Renal cortical epithelial cell (primary cell): Measurements from ENCODE around the gene PSMB9. TPM values are rescaled to one million over a fixed set of nuclear protein-coding genes. Genes with fewer than 3 reads are reported as not detected.
A peak's percentile ranks its signal among the peaks of the same experiment; 100 is the strongest.
"Not testable (repeated sequence)": the region's sequence is repeated elsewhere in the genome, so short reads cannot be mapped to it uniquely, and the experiment has no call there.

Experiments
- DNase-seq: peaks from one replicate; pipeline ENCODE4 v3.0.0-alpha.2; 2011; ENCODE audit warnings: low read depth
- total RNA-seq: library from RNA; depleted of rRNA; stranded (reverse); fragments of >200 nt; gene quantifications from 2 replicates; pipeline ENCODE4 v1.2.3, GENCODE V29; 2014

The PSMB9 gene
- total RNA-seq, 1 donor from 2014 or later = 8.3 TPM

DNA sequence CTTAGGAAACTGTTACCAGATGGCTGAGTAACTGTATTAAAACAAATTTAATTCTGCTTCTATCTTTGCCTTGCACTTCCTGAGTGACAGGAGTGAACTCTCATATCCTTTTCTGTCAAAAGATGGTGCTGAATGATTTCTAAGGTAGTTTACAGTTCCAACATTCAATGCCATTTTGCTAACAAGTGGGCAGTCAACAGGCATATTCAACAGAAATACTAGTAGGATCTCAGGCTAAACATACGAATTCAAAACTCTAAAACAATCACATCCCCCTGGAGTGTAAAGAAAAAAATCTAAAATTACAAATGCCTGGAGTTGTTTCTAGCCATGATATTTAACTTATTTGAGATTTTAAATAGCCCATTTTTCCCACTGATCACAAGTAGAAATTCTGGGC lies 6.7 kb downstream of the PSMB9 start:
- DNase-seq = no peak

DNA sequence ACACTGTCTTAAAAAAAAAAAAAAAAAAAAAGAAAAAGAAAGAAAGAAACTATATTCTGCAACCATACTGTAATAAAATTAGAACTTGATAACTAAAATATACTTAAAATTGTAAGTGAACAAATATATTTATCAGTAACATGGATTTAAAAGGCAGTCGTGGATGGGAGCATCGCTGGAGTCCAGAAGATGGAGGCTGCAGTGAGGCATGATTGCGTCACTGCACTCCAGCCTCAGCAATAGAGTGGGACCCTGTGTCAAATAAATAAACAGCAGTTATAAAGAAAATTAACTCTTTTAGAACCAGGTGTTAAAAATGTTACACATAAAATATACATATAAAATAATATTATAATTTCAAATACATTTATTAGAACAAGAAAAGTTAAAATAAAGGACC lies 8.7 kb downstream of the PSMB9 start:
- DNase-seq = no peak

DNA sequence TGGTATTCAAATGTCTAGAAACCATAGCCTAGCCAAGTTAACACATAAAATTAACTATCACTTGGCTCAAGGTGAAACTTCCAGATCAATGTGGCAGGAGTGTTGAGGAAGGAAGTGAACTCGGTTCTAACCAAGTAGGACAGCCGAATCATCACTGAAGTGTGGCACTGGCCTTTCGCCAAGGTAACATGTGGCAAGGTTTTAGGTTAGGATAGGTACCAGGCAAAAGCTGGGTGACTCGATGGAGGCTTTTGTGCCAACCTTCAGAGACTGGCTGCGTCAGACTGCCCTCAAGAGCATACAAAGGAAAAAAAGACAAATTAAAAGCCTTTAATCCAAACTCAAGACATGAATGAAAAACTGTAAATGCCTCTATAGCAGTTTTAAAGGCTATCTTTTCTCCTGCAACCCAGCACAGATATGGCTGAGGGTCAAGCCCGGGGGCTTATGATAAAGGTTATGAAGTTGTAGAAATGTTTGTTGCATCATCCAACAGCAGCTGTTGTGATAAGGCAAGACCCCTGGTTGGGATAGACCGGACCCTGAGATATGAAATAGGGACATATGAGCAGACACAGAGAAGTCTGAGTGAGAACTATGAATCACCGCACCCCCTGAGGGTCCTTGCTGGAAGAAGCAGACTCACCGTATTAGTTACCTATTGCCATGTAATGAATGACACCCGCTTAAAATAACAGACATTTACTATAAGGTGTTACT lies 11.9 kb downstream of the PSMB9 start:
- DNase-seq = no peak

DNA sequence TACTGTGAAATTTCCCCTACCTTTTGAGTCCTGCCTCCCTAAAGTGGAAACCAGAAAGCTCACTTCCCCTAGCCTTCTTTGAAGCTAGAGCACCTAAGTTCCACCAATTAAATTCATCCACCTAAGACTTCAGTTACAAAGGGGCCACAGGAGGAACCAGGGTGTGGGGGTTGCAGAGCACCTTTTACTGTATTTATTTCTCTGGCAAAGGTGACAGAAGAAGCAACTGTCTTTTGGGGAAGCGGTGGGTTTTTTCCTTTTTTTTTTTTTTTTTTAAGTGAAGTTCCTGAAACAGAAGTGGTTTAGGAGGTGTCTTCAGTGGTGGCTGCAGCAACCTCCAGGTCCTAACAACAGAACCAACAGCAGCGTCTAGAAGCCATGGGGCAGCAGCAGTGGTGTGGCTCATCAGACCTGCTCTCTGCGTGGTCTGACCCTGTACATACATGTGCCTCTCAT lies 13.1 kb downstream of the PSMB9 start:
- no peak for DNase-seq

DNA sequence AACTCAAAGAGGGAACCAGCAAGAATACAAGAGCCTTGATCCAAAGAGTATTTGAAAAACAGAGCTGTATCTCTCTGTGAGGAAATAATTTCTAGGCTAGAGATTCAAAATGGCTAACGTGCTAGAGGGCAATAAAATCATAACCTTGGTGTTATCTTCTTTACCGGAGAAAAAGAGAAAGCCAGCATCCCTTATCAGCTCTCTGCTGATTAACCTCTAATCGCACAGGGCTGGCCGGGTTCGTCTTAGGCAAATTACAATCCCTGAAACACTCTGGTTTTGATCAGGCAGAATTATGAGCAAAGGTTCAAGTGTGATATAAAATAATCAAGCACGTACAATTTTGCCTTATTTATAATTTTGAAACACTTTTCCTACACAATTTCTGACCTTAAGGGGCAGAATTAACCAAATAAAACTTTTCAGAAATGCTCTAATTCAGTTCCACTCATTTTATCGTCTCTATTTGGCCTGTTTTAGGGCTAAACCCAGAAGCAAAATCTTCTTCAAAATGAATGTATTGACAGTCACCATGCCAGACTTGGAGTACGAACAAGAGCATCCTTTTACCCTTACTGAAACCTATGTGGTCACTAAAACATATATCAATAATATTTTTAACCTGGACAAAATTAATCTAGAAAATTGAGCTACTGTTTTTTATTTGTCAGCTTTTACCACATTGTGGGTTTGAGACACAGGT lies 13.7 kb downstream of the PSMB9 start:
- no peak for DNase-seq

DNA sequence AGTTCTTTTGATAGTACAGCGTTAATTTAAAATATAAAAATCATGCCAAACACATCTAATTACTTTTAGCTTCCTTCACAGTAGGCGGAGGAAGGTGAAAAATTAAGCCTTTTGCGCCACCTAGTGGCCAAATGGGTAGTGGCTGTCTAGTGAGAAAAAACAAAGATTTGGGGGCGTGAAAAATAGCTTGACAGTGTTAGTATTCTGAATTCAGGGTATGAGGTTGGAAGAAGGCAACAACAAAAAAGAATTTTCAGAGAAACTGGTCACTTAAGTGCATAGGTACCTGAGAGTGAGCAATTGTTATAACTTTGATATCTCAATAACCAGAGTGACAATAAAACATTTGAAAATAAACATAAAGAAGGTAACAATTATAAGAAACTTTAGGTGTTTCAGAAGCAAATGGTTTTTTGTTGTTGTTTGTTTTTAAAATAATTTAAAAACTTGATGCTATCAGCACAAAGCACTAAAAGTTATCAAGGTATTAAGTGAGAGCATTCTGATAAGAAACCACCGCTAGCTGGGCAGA lies 14.3 kb downstream of the PSMB9 start:
- peak; percentile 60 for DNase-seq

DNA sequence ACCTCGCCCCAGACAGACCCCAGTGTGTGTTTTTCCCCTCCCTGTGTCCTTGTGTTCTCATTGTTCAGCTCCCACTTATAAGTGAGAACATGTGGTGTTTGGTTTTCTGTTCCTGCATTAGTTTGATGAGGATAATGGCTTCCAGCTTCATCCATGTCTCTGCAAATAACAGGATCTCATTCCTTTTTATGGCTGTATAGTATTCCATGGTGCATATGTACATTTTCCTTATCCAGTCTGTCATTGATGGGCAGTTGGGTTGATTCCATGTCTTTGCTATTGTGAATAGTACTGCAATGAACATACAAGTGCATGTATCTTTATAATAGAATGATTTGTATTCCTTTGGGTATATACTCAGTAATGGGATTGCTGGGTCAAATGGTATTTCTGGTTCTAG lies 20.0 kb downstream of the PSMB9 start:
- not testable (repeated sequence) for DNase-seq

DNA sequence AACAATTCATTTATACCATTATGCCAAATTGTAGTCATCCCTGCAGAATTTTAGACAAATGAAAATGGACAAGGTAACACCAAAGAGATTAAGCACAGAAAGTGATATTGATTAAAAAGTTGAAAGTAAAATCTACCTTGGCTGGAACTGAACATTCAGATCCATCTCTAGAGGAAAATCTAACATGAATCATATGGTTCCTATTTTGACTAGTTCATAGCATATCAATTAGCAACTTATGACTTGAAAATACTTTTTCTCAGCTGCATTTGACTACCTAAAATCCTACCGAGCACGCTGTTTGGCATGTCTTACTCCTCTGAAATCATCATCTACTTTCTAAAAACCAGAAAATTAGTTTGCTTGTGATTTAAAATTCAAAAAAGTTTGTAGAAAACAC lies 22.6 kb downstream of the PSMB9 start:
- no peak for DNase-seq

DNA sequence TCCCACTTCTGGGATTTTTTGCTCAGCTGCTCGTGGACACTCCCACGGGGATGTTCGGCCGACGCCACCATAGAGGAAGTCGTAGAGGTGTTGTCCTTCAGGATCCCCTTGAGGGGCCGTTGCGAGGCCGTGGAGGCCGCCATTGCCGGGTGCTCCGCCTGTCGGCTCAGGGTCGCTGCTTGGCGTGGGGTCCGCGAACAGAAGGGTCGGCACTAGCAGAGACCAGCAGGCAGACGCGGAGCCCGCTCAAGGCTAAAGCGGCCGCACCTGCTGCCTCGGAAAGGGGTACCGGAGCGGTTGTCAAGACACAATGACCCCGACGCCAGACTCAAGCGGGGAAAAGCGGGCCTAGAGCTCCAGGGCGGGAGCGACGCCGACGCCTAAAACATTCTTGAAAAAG lies 25.7 kb downstream of the PSMB9 start:
- DNase-seq = no peak

DNA sequence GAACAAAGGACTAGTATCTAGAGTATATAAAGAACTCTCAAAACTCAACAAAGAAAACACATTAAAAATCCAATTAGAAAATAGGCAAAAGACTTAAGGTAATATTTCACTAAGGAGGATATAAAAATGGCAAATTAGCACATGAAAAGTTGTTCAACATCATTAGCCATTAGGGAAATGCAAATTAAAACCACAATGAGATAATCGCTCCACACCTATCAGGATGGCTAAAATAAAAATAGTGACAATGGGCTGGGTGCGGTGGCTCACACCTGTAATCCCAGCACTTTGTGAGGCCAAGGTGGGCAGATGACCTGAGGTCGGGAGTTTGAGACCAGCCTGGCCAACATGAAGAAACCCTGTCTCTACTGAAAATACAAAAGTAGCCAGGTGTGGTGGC lies 27.0 kb downstream of the PSMB9 start:
- not testable (repeated sequence) for DNase-seq

DNA sequence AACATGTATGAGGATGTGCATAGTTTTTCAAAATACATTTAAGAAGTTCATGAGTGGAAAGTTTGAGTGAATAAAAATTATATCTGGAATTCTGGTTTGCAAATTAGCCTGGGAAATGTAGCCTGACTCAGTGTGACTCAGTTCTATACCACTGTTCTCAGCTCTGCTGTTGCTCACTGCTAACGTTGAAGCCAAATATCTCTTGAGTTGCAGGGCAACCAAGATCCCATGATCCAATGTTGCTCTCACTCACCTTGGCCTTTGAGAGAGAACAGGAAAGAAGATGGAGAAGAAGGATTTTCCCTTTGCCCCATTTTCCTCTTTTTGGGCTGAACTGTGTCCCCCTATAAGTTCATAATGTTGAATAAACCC lies 28.9 kb downstream of the PSMB9 start:
- DNase-seq = peak; percentile 67

DNA sequence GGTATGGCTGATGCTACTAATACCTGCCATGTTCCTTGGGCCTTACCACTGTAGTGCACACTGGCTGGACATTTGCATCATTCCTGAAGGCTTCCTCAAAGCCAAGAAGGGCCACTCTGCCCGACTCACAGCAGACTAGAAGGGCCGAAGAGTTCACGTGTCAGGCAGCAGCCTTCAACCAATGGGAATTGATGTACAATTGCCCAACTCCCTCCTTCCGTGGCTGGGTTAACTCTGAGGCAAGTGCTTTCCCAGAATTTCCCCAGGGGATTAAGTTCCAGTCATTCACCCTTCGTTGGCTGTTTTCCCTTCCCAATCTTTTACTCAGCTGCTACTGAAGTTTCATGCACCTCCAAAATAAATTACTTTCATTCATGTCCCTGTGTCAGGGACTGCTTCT lies 29.8 kb downstream of the PSMB9 start:
- DNase-seq = peak; percentile 84

DNA sequence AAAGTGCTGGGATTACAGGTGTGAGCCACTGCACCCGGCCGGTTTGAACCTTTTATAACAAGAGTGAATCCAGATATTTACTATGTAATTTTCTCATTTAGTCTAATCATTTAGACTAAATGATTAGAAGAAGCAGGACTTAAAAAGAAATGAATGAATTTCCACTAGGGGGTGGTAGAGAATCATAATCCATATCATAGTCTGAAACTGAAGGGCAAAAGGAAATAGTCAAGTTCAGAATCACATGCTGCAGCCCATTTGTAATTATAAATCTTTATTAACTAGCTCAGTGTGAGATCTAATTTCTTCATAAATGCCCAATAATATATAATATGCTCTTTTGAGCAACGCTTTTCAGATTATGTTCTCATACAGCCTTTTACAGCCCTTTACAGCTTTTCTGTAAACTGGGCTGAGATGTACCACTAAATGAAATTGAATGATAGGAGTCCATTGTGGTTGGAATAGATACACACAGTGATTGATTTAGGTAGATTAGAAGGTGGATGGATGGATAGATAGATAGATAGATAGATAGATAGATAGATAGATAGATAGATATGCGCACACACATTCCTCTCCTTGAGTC lies 31.8 kb downstream of the PSMB9 start:
- DNase-seq = peak; percentile 87

DNA sequence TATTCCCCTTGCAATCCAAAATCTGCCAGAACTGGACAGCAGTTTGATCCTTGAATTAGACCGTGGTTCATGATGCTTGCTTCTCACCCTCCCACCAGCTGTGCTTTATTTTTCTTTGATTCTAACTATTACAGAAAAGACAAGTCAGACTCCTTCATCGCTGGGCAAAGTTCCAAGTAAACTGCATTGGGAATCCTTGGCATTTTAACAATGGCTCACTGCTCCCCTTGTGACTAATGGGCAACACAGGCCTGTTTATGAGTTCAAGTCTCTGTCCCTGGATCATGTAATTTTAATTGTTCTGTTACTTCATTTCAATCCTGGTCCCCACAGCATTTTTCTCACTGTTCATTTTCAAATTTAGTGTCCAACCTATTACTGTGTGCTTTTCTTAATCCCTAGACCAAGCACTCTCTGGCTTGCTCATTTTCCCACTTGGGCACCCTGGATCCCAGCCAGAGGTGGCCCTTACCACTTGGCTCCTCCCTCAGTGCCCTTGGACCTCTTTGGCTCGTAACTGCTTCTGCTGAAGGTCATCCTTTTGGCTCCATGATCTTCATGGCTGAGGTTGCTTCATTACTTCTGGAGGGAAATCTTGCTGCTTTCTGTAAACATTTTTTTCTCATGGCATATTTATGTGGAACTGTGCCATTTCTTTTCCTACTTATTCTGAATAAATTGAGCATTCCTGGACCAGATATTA lies 32.8 kb downstream of the PSMB9 start:
- peak; percentile 85 for DNase-seq

DNA sequence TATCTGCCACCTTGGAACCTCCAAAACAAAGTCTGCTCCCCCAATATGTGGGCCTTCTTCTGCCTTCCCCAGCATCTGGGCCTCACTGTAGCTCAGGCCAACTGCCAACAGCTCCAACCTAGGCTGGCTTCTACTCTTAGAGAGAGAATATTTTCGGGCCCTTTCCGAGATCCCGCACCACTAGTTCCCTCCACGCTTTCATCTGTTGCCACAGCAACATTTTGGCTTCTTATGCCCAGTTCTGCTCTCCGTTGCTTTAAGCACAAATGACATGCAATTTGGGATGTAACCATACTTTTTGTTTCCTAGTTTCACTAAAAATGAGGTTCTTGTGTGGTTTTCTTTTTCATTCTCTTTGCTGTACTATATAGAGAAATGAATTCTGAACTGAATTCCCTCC lies 33.6 kb downstream of the PSMB9 start:
- DNase-seq = no peak

DNA sequence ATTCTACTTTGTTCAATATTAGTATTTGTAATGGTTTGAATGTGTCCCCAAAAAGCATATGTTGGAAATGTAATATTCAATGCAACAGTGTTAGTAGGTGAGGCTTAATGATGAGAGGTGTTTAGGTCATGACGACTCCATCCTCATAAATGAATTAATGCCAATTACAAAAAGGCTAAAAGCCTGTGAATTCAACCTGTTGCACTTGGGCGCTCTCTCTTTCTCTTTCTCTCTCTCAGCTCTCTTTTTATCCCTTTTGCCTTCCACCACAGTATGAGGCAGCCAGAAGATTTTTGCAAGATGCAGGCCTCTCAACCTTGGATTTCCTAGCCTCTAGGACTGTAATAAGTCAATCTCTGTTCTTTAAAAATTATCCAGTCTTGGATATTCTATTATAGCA lies 34.6 kb downstream of the PSMB9 start:
- DNase-seq = no peak

DNA sequence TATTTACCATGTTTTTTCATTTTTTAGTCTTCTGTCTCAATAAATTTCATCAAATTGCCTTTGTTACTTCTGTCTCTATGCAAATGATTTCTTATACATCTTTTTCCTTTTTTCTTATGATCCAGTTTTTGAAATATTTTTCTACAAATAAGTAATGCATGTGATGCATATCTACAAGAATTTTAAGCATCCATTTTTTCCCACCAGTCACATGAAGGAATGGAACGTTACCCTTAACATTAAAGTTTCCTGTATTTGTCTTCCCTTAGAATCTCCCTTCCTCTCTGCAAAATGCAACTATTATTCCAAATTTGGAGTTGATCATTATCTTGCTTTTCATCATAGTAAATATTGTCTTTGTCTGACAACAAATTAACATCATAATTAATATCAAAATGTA lies 35.5 kb downstream of the PSMB9 start:
- DNase-seq = no peak

DNA sequence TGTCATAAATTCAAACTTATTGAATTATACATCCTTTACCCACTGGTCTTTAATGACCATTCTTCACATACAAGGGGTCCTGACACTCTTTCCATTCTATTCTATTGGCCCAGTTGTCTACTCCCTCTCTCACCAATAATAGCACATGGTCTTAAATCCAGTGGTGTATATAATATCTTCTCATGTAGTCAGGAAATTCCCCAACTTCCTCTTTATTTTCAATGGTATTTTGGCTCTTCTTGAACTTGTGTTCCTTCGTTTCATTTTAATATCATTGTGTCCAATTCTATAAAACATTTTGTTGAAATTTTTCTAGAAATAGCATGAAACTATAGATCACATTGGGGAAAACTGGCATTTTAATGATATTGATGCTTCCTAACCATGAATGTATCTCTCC lies 36.8 kb downstream of the PSMB9 start:
- DNase-seq = no peak

DNA sequence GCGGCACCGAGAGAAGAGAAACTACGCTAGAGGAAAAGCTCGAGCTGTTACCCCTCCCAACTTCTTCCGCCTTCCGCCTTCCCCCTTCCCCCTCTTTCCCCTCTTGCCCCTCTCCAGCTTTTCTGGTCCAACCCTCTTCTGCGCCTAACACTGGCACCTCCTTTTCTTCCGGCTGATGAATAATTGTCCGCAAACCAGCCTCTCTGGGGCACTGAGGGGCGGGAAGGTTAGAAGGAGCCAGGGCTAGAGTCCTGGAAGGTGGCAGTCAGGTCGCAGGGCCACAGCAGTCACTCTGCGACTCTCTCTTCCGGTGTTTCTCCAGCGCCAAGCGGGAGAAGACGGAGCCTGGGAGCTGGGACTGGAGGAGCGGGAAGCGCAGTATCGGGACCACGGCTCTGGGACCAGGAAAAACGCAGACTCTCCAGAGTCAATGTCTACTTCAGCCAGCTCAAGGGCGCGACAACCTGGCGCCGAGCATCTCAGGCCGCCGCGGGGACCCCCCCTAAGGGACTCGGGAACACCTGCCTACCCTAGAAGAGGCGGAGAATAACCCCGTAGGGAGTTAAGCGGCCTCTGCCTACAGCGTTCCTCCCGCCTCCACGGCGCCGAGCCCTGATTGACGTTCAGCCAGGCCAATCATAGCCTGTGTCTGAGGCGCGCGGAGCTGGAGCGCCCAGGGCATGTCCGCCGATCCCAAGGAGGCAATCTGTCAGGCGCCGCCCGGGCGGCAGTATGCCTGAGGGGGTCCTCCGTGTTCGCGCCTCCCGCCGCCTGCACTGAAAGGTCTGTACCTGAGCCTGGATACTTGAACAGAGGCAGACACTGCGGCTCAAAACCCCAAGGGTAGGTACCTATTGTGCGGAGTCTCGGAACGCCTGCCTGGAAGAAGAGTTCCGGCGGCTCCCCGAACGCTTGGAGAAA lies 40.4 kb downstream of the PSMB9 start:
- DNase-seq = peak; percentile 77

DNA sequence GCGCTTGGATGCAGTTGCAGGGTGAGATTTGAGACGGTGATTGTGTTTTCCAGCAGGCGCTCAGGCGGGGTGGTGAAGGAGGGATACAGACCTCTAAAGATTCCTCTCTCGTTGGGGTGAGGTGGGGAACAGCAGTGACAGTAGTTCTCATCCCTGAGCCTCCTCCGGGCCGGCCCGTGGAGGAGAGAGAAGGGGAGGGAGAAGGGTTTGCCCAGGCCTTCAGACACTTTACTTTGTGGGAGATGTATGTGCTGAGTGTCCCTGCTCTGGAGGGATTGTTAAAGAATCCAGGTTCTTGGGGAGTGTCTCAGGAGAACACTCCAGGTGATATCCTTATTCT lies 41.0 kb downstream of the PSMB9 start:
- DNase-seq = no peak

DNA sequence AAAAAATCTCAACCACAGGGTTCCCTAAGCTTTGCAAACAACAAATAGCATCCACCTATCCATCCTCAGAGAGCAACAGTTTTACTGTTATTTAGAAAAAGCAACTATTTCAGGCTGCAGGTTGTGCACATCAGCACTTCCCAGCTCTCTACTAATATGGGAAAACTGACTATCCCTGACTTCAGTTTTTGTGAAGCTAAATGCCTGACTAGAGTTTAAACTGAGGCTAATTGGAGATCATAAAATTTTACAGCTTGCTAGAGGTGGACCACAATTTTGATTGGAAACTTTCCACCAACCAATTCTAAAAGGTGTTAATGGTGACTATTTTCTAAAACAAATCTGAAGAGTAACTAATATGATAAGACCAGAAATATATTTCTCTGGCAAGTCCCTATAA lies 50.0 kb downstream of the PSMB9 start:
- peak; percentile 9 for DNase-seq
